DND-41 (cell line): ENCODE data around the gene GRID2IP.

Experiments
- ATAC-seq: fragments of 200-7000 bp; cut with Tn5 transposase; 3 replicates; pipeline ENCODE4 v1.9.1; 2021; ENCODE audit warnings: low read depth; ENCODE audit not compliant: insufficient read depth
- DNase-seq: peaks from one replicate; pipeline ENCODE4 v3.0.0-alpha.2; 2020
- H2AFZ ChIP-seq: 2 replicates; pipeline ENCODE4 v1.6.0; 2012; ENCODE audit warnings: low read depth, low read length
- H3K27ac ChIP-seq: 2 replicates; pipeline ENCODE4 v1.5.1; 2012; ENCODE audit warnings: low read length, inconsistent platforms
- H3K27me3 ChIP-seq: fragments of 200-600 bp; sonication (generic); 2 replicates; pipeline ENCODE4 v1.6.0; 2012; ENCODE audit warnings: low read length, mild to moderate bottlenecking, inconsistent platforms; ENCODE audit not compliant: insufficient read depth, poor library complexity
- H3K36me3 ChIP-seq: 2 replicates; pipeline ENCODE4 v1.5.1; 2012; ENCODE audit warnings: low read length, inconsistent platforms; ENCODE audit not compliant: insufficient read depth
- H3K4me1 ChIP-seq: 2 replicates; pipeline ENCODE4 v1.5.1; 2012; ENCODE audit warnings: mild to moderate bottlenecking, low read length; ENCODE audit not compliant: insufficient read depth
- H3K4me2 ChIP-seq: 2 replicates; pipeline ENCODE4 v1.6.0; 2012; ENCODE audit warnings: mild to moderate bottlenecking, moderate library complexity, low read length, inconsistent platforms; ENCODE audit not compliant: insufficient read depth
- H3K4me3 ChIP-seq, 2 experiments: fragments of 200-600 bp in 1 of 2; shearing (Covaris generic) in 1 of 2; 2 replicates each; pipeline ENCODE4 v1.5.1; 2012 to 2016; ENCODE audit warnings: inconsistent platforms in 2 of 2, low read length in 2 of 2, mild to moderate bottlenecking in 2 of 2, low read depth in 1 of 2, moderate library complexity in 1 of 2
- H3K79me2 ChIP-seq: 2 replicates; pipeline ENCODE4 v1.6.0; 2012; ENCODE audit warnings: low read length, inconsistent platforms; ENCODE audit not compliant: insufficient read depth
- H3K9ac ChIP-seq: 2 replicates; pipeline ENCODE4 v1.6.0; 2012; ENCODE audit warnings: low read depth, mild to moderate bottlenecking, inconsistent platforms, low read length, moderate library complexity
- H3K9me3 ChIP-seq: 2 replicates; pipeline ENCODE4 v1.5.1; 2012; ENCODE audit warnings: low read length, moderate library complexity, mild to moderate bottlenecking, inconsistent platforms; ENCODE audit not compliant: insufficient read depth, severe bottlenecking
- H4K20me1 ChIP-seq: 2 replicates; pipeline ENCODE4 v1.6.0; 2012; ENCODE audit warnings: low read length; ENCODE audit not compliant: insufficient read depth
- EZH2 ChIP-seq: IDR thresholded peaks from 3 replicates; pipeline ENCODE4 v1.6.1; 2012; ENCODE audit warnings: borderline replicate concordance, low read depth, mild to moderate bottlenecking, moderate library complexity, low read length, inconsistent platforms; ENCODE audit not compliant: severe bottlenecking
- TF ChIP-seq, protein P1 (sequence below): IDR thresholded peaks from 2 replicates; pipeline ENCODE4 v1.5.1; 2012; ENCODE audit warnings: borderline replicate concordance, low read length, moderate library complexity, mild to moderate bottlenecking; ENCODE audit not compliant: poor library complexity, severe bottlenecking; ENCODE audit errors: extremely low read depth

Gene GRID2IP

DNA sequence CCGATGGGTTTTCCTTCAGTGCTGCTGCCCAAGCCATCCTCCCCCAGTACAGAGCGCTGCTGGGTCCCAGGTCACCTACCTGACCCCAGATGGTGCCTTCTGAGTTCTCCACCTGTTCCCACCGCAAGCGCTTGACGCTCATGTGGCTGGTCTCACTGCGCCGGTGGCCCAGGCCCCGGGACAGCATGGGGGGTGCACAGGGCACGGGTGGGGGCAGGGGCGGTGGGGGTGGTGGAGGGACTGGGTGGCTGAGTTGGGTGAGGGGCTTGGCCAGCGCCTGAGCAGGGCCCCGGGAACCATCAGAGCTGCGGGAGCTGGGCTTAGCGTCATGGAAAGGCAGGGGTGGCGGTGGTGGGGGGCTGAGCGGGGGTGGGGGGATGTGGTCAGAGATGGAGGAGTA is 43.4 kb downstream of the GRID2IP start:
- Histone ChIP-seq H3K9ac (no peak overlapping the region), H3K27ac (no peak overlapping the region), H3K27me3 (no peaks in the 10 kb centered on the region), H3K4me2 (no peak overlapping the region), H3K4me1 (peaks cover 8% of the 10 kb centered on the region), H3K9me3 (no peaks in the 10 kb centered on the region), H4K20me1 (no peaks in the 10 kb centered on the region), H3K36me3 (no peaks in the 10 kb centered on the region), H2AFZ (no peak overlapping the region), H3K4me3 (no peak overlapping the region), H3K79me2 (no peaks in the 10 kb centered on the region)
- TF ChIP-seq EZH2 = no peak
- TF ChIP-seq, protein P1, sequence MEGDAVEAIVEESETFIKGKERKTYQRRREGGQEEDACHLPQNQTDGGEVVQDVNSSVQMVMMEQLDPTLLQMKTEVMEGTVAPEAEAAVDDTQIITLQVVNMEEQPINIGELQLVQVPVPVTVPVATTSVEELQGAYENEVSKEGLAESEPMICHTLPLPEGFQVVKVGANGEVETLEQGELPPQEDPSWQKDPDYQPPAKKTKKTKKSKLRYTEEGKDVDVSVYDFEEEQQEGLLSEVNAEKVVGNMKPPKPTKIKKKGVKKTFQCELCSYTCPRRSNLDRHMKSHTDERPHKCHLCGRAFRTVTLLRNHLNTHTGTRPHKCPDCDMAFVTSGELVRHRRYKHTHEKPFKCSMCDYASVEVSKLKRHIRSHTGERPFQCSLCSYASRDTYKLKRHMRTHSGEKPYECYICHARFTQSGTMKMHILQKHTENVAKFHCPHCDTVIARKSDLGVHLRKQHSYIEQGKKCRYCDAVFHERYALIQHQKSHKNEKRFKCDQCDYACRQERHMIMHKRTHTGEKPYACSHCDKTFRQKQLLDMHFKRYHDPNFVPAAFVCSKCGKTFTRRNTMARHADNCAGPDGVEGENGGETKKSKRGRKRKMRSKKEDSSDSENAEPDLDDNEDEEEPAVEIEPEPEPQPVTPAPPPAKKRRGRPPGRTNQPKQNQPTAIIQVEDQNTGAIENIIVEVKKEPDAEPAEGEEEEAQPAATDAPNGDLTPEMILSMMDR = no peak
- ATAC-seq (no peak), DNase-seq (no peak)

DNA sequence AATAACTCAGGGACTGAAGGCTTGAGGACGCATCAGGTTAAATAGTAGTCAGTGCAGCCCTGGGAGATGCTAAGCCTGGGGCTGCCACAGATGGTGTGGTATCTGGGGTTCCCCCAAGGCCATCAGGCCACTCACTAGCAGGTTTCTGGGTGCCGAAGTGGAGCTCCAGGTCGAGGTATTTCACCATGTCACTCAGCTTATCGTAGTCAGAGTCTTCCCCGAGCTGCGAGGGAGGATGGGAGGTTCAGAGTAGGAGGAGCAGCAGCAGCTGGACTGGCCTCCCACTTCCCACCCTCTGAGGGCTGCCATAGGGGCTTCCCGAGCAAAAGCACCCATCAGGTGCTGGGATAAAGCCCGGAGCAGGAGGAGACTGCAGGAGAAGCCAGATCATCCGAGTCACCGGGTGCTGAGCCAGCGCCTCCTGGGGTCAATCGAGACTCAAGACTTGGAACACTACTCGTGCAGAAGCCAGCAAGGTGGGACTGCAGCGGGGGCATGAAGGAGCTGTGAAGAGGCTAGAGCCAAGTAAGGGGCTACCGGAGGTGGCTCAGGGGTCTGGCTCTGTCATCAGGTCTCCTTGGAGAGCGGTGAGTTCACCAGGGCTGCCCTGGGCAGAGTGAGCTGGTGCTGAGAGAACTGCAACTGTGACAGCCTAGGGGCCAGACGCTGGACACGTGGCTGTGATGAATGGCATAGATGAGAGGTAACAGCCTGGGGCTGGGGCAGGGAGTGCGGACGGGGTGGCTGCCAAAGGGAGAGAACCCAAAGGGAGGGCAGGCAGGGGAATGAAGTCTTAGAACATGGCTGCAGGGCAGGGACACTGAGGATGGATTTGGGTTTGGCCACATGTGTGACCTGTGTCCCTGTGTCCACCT is 45.3 kb downstream of the GRID2IP start:
- no peaks in the 10 kb centered on the region for H3K9me3 ChIP-seq
- no peak overlapping the region for H3K4me3 ChIP-seq
- no peak overlapping the region for H3K4me2 ChIP-seq
- no peak overlapping the region for H3K9ac ChIP-seq
- no peak for TF ChIP-seq EZH2
- TF ChIP-seq, protein P1 = no peak
- peaks cover 8% of the 10 kb centered on the region for H3K4me1 ChIP-seq
- no peak overlapping the region for H2AFZ ChIP-seq
- DNase-seq = no peak
- no peaks in the 10 kb centered on the region for H3K27me3 ChIP-seq
- ATAC-seq = no peak
- H3K36me3 ChIP-seq = no peaks in the 10 kb centered on the region
- H3K79me2 ChIP-seq = no peaks in the 10 kb centered on the region
- H4K20me1 ChIP-seq = no peaks in the 10 kb centered on the region
- H3K27ac ChIP-seq = no peak overlapping the region

GRCh38 chr7:6504996-6505395 is 46.3 kb downstream of the GRID2IP start:
- no peak for TF ChIP-seq EZH2
- TF ChIP-seq, protein P1 = no peak
- H3K9ac ChIP-seq = peak overlapping the region; percentile 40; the same call in 1 of the 2 replicates
- no peaks in the 10 kb centered on the region for H3K27me3 ChIP-seq
- no peak overlapping the region for H3K27ac ChIP-seq
- H3K4me2 ChIP-seq = peak overlapping the region; percentile 56
- no peaks in the 10 kb centered on the region for H3K36me3 ChIP-seq
- DNase-seq (no peak), ATAC-seq (no peak)
- H2AFZ ChIP-seq = peak overlapping the region; percentile 55; the same call in 1 of the 2 replicates
- peak overlapping the region in 1 of 2 experiments; percentile 49; a peak in 2 of 4 replicates for H3K4me3 ChIP-seq
- no peaks in the 10 kb centered on the region for H3K9me3 ChIP-seq
- no peaks in the 10 kb centered on the region for H3K79me2 ChIP-seq
- peaks cover 8% of the 10 kb centered on the region for H3K4me1 ChIP-seq
- no peaks in the 10 kb centered on the region for H4K20me1 ChIP-seq
